GM19238 (cell line): ENCODE measurements around the gene THAP6.
"Not testable (repeated sequence)": the region's sequence is repeated elsewhere in the genome, so short reads cannot be mapped to it uniquely, and the experiment has no call there.

Source experiments
- DNase-seq: peaks from one replicate; pipeline ENCODE4 v3.0.0; 2011; ENCODE audit warnings: low spot score; ENCODE audit not compliant: insufficient read length

THAP6 gene

DNA sequence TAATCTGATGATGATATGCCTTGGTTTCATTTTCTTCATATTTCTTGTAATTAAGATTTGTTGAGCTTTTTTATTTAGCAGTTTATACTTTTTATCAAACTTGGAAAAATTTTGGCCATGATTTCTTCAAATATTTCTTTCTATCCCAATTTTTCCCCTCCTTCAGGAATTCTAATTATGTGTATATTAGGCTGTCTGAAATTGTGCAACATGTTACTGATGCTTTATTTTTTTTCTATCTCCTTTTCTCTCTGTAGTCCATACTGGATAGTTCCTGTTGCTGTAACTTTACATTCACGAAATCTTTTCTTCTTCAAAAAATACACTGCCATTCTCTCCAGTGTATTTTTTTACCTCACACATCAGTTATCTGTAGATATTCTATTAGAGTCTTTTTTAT, 10.8 kb downstream of the THAP6 start:
- DNase-seq: no peak

DNA sequence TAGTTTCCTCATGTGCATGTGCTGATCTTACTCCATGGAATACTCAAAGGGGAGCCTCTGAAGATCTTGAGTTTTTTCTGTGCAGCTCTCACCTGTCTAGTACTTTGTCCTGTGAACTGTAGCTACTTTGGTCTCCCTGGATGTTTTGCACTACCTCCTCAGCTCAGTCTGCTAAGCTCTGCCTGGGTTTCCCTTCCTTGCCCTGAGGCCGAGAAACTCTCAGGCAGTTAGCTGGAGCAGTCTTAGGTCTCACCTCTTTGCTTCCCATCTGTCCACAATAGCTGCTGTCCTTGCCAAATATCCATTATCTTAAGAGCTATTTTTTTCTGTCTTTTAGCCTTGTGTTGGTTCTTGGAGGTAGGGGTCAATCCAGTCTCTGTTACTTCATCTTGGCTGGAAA, 11.6 kb downstream of the THAP6 start:
- DNase-seq: no peak

DNA sequence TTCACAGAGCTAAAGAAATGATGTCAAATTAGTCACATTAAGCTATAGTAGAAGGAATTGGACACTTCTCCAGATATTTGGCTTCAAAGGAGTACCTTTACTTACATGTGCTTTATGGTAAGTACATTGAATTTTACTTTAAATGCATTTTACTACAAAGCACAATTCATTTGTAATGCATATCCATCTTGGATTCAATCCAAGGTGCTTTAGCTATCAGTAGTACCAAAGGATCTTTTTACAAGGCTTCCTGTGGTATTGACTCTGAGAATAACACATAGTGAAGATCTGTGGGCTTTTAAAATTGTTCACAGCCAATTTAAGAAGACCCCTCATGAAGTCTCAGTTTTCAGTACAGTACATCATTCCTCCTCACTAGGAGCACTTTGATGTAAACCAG, 13.2 kb downstream of the THAP6 start:
- DNase-seq: no peak

DNA sequence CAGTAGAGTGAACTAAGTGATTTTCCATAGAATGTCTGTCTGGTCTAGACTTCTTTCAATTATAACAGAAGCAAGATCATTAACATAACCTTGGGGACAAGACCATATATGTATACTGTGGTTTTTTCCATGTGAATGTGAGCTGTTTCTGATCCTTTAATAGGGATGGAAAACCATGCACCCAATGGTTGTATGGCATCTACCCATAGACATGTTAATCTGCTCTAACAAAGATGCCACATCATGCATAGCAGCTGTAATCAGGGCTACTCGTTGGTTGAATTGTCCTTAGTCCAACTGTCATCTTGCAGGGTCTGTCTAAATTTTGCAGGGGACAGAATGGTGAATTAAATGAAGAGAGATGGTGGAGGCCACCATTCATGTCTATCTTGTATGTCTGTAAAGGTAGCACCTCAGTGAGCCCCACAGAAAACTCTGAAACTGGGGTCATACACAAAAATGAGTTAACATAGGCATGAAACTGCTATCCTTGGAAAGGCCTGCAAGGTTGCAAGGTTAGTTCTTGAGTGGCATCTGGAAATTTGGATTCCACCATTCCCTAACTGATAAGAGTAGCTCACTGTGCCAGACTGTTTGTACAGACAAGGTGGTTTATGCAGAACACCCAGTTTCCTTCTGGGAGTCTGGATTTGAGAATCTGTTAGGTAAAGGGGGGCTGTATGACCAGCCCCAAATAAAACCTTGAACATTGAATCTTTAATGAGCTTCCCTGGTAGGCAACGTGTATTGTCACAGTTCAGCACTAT, 16.5 kb downstream of the THAP6 start:
- DNase-seq: no peak

DNA sequence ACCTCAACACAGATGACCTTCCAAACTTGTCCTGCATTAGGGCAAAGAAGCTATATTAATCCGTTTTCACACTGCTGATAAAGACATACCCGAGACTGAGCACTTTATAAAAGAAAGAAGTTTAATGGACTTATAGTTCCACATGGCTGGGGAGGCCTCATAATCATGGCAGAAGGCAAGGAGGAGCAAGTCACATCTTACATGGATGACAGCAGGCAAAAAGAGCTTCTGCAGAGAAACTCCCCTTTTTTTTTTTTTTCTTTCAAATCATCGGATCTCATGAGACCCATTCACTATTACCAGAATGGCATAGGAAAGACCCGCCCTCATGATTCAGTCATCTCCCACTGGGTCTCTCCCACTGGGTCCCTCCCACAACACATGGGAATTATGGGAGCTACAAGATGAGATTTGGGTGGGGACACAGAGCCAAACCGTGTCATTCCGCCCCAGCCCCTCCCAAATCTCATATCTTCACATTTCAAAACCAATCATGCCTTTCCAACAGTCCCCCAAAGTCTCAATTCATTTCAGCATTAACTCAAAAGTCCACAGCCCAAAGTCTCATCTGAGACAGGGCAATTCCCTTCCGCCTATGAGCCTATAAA, 17.4 kb downstream of the THAP6 start:
- not testable (repeated sequence) for DNase-seq

DNA sequence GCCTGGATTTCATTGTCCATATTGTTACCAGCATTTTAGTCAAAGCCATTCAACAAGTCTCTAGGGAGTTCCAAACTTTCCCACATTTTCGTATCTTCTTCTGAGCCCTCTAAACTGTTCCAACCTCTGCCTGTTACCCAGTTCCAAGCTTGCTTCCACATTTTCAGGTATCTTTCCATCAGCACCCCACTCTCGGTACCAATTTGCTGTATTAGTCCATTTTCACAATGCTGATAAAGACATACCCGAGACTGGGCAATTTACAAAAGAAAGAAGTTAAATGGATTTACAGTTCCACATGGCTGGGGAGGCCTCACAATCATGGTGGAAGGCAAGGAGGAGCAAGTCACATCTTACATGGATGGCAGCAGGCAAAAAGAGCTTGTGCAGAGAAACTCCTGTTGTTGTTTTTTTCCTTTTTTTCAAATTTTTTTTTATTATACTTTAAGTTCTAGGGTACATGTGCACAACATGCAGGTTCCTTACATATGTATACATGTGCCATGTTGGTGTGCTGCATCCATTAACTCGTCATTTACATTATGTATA, 19.1 kb downstream of the THAP6 start:
- DNase-seq: not testable (repeated sequence)

DNA sequence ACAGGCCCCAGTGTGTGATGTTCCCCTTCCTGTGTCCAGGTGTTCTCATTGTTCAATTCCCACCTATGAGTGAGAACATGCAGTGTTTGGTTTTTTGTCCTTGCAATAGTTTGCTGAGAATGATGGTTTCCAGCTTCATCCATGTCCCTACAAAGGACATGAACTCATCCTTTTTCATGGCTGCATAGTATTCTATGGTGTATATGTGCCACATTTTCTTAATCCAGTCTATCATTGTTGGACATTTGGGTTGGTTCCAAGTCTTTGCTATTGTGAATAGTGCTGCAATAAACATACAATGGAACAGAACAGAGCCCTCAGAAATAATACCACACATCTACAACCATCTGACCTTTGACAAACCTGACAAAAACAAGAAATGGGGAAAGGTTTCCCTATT, 19.7 kb downstream of the THAP6 start:
- DNase-seq: not testable (repeated sequence)

DNA sequence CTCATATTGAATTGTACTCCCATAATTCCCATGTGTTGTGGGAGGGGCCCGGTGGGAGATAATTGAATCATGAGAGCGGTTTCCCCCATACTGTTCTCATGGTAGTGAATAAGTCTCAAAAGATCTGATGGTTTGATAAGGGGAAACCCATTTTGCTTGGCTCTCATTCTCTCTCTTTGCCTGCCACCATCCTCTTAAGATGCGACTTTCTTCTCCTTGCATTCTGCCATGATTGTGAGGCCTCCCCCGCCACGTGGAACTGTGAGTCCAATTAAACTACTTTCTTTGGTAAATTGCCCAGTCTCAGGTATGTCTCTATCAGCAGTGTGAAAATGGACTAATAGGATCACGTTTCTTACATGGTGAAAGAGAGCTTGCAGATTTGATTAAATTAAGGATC, 23.0 kb downstream of the THAP6 start:
- DNase-seq: not testable (repeated sequence)

DNA sequence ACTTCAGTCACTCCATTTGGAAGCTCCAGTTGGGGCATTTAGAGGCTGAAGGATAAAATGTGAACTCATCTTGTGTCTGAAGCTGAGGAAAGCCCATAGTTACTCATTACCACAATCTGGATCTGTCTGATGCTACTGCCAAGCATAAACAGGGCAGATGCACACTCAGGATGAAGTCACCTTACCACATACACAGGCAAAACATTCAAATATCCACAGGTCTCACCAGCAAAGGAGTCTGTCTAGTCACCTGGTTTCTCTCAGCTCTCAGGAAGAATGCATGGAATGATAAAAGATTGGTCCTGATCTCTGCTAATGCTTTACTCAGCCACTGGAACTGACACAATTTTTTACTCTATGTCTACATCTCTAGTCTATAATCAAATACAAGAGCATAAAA, 28.6 kb downstream of the THAP6 start:
- DNase-seq: no peak

DNA sequence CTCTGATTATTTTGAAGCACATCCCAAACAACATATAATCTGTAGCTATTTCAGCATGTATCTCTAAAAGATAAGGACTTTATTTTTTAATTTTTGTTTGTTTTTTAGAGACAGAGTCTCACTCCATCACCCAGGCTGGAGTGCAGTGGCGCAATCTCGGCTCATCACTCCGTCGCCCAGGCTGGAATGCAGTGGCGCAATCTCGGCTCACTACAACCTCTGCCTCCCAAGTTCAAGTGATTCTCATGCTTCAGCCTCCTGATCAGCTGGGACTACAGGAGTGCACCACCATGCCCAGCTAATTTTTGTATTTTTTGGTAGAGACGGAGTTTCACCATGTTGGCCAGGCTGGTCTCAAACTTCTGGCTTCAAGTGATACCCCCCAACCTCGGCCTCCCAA, 29.9 kb downstream of the THAP6 start:
- not testable (repeated sequence) for DNase-seq

DNA sequence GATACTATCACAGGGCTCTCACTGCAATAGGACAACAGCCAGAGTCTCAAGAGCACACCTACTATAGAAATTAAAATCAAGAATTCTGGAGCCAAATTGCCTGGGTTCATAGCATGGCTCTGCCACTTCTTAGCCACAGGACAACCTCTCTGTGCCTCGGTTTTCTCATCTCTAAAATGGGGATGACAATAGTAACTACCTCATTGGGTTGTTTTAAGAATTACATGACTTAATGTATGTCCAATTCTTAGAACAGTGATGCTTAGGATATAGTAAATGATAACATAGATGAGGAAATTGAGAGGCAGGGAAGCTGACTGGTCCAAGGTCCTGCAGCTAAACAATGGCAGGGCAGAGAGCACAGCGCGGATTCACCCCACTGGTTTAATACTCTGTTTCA, 30.6 kb downstream of the THAP6 start:
- no peak for DNase-seq

DNA sequence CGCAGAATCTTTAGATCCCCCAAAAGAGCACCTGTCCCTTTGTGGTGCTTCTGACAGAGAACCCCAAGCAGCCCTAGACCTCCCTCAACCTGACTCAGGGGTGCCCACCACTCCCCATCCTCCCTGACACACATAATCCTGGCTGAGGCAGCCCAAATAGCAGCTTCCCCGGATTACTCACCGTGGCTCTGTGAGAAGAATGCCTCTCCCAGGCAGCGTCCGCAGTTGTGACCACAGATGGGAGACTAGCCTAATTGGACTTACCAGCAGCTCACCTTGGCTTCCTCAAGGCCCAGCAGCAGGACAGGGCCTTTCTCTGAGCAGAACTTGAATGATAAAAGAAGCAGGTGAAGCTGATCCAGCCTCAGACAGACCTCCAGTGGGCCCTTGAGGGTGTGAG, 31.3 kb downstream of the THAP6 start:
- DNase-seq: no peak

DNA sequence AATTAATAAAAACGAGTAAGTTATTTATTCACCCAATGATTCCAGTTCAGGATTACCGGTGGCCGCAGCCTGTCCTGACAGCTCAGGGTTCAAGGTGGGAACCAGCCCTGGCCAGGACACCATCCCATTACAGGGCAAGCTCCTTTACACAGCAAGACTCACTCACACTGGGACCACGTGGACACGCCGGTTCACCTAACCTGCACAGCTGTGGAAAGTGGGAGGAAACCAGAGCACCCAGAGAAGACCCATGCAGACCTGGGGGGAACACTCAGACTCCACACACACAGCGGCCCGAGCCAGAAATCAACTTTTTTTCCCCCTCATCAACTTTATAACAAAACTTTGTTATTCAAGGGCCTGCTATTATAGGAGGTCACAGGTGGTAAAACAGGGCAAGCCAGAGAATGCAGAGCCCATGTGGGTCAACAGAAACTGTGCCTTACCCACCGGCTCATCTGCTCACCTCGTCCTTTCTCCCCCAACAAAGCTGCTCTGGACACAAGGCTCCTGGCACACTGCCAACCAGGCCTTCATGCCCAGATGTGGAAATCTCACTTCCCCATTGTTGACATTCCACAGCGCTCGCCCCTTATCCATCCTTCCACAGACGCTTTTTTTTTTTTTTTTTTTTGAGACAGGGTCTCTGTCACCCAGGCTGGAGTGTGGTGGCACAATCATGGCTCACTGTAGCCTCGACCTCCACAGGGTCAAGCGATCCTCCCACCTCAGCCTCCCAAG, 33.5 kb downstream of the THAP6 start:
- no peak for DNase-seq

DNA sequence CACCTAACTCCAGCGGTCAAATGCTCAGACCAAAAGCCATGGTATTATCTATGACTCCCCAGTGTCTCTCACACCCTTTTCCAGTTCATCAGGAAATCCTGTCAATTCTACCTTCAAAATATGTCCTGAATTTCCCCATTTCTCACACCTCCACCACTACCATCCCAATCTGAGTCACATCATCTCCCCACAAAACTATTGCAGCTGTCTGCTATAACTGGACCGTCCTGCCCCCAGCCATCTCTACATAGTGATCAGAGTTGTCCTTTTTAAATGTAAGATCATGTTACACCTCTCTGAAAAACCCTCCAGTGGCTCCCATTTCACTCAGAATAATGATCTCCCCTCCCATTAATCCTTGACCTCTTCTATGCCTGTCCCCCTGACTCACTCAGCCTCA, 34.7 kb downstream of the THAP6 start:
- no peak for DNase-seq

DNA sequence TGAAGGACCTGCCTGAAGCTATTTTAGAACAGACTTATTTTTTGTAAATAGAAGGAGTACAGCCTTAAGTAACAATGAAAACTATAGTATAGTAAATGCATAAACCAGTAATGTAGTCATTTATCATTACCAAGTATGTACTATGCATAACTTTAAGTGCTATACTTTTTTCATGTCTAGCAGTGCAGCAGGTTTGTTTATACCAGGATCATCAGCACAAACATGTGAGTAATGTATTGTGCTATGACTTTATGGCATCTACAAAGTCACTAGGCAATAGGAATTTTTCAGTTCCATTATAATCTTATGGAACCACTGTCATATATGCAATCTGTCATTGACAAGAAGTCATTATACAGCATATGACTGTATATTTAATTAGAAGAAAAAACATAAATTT, 38.2 kb downstream of the THAP6 start:
- no peak for DNase-seq

DNA sequence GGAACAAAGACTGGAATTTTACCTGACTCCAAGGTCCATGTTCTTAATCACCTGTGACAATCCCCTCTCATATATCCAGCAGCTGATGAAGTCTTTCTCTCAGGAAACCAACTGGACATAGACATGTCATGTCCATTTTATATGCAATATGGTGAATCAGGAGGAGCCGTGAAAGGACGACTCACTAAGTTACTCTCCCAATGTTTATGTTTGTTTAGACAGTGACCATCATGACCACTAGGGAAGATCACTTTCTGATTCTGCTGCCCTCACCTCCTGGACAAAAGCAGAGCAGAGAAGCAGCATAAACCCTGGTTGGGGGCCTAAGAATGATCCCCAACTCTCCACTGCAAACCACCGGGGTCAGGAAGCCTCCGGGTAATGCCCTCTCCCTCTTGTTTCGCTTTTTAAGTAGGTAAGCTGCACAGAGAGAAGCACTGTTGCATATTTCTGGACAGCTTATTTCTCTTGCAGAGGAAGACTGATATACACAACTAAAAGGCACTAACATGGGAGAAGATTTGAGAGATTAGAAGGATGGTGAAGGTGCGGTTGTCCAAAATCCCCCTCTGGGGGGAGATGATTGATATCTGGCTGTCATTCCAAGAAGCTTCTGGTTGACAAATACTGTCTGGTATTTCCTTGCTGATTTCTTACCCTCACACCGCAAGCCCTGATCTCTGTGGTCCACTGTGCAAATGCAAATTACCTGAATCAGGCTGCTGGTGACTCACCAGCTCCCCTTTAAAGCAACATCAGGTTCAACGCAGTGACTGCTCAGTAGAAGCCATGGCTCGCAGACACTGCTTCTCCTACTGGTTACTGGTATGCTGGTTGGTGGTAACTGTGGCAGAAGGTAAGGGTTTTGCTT, 41.3 kb downstream of the THAP6 start, which contains the start of gene ODAPH:
Gene ODAPH (plus strand): TSS at position 773 of the 871 bp plus-strand sequence. CDS start 17 bp downstream, at position 790.
- no peak for DNase-seq

DNA sequence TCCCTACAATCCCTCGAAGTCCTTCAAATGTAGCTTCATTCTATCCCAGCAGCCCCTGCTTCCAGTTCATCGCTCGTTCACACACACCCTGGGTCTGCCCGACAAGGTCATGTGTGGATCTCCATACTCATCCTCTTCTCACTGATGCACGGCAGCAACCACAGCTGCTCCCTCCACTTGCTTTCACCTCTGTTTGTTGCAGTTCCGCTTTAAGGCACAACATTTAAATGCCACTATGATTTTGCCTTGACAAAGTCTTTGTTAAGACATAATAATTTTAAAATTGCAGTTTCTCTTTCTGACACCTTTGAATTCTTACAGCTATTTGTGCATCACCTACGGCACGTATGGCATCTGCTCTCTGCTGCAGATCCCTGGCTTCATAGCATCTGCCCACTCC, 43.4 kb downstream of the THAP6 start:
- no peak for DNase-seq

DNA sequence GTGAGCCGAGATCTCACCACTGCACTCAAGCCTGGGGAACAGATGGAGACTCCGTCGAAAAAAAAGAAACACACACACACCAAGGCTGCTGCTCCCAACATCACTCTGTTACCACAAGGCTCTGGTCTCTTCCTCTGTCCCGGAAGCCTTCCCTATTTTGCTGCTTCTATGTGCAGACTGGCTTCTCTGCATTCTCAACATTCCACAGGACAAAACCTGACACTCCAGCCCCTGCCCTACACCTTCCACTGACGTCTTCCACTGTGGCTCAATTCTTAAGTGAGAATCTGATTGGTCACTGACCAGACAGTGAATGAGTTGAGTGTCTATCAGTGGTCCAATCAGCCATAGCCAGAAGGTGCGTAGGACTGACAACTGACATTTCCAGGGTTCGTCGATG, 47.5 kb downstream of the THAP6 start:
- DNase-seq: no peak

DNA sequence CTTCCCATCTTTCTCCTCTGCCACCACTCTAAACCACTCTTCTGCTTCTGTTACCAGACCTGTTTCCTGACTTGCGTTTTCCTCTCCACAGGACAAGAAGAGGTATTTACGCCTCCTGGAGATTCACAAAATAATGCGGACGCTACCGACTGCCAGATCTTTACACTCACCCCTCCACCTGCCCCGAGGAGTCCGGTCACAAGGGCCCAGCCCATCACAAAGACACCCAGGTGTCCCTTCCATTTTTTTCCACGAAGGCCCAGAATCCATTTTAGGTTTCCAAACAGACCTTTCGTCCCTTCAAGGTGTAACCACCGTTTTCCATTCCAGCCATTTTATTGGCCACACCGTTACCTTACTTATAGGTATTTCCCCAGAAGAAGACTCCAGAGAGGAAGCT, 49.8 kb downstream of the THAP6 start:
- no peak for DNase-seq

DNA sequence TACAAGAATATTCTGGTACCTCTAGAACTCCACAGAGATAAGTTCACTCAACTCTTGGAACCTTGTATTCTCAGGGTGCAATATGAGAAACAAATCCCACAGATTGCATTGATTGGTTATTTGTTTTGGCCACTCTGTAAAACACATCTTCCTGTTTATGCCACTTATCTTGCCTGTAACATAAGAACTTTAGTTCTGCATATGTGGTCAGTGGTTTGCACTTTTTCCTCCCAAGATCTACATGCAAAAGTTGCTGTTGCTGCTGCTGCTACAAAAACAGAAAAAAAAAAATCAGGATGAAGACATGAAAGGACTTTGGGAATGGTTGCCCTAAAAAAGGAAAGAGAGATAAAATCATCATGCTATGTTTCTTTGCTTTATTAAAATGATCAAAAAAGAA, 51.2 kb downstream of the THAP6 start:
- DNase-seq: no peak

DNA sequence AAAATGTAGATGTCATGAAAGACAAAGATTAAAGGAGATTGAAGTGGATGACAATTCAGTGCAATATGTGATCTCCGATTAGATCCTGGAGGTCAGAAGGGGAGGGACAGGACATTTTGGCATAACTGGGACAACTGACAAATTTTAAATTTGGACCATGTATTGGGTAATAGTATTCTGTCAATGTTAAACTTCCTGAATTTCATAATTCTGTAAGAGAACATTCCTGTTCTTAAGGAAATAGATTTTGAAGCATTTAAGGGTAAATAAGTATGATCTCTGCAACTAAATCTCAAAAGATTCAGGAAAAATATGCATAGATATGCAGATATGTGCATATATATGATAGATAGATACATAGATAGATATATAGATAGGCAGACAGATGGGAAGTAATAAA, 52.6 kb downstream of the THAP6 start:
- DNase-seq: no peak
